H1 (cell line): Measurements from ENCODE around the gene CPTP. TPM values are rescaled to one million over a fixed set of nuclear protein-coding genes. Genes with fewer than 3 reads are reported as not detected.
A peak's percentile ranks its signal among the peaks of the same experiment; 100 is the strongest.

Source experiments
- CREB1 ChIP-seq: IDR thresholded peaks from 2 replicates; pipeline ENCODE4 v1.6.1; 2012; ENCODE audit warnings: inconsistent platforms
- EP300 ChIP-seq, 2 experiments: IDR thresholded peaks; 1 replicate in 1 of 2; 2 replicates in 1 of 2; pipeline ENCODE4 v1.6.1; 2011 to 2012; ENCODE audit warnings: low read depth in 2 of 2, low read length in 2 of 2, mild to moderate bottlenecking in 2 of 2, borderline replicate concordance in 1 of 2, inconsistent platforms in 1 of 2, moderate library complexity in 1 of 2
- GABPA ChIP-seq: IDR thresholded peaks from 2 replicates; pipeline ENCODE4 v1.6.1; 2011; ENCODE audit warnings: mild to moderate bottlenecking, low read length, moderate library complexity, borderline replicate concordance; ENCODE audit not compliant: insufficient read depth
- KDM4A ChIP-seq: IDR thresholded peaks from one replicate; pipeline ENCODE4 v1.7.1; 2012; ENCODE audit warnings: low read depth, mild to moderate bottlenecking, moderate library complexity, low read length, inconsistent platforms; ENCODE audit not compliant: severe bottlenecking
- RBBP5 ChIP-seq: IDR thresholded peaks from 2 replicates; pipeline ENCODE4 v1.7.1; 2012; ENCODE audit warnings: low read depth, mild to moderate bottlenecking, inconsistent platforms, low read length, moderate library complexity, borderline replicate concordance
- RNF2 ChIP-seq: fragments of 200-900, 300-1000 bp; sonication (generic); IDR thresholded peaks from 2 replicates; pipeline ENCODE4 v1.7.1; 2016; ENCODE audit warnings: borderline replicate concordance, low read depth, mild to moderate bottlenecking, antibody characterized with exemption, low read length; ENCODE audit not compliant: poor library complexity, severe bottlenecking; ENCODE audit errors: missing control alignments
- SP2 ChIP-seq: IDR thresholded peaks from 2 replicates; pipeline ENCODE4 v1.6.1; 2012; ENCODE audit warnings: mild to moderate bottlenecking, low read length, inconsistent platforms
- SRF ChIP-seq: IDR thresholded peaks from 2 replicates; pipeline ENCODE4 v1.6.1; 2011; ENCODE audit warnings: mild to moderate bottlenecking, low read depth, low read length, moderate library complexity
- SUZ12 ChIP-seq: fragments of 200-600 bp; sonication (generic); IDR thresholded peaks from 2 replicates; pipeline ENCODE4 v1.6.1; 2012; ENCODE audit warnings: mild to moderate bottlenecking, inconsistent platforms, low read length, moderate library complexity, mixed read lengths
- polyA plus RNA-seq, 7 experiments: library from polyadenylated mRNA; depleted of rRNA in 3 of 7; stranded (reverse) in 5 of 7; unstranded in 2 of 7; fragments of >200 nt in 5 of 7; fragments of 200-250 nt in 2 of 7; gene quantifications; 1 replicate in 5 of 7; 2 replicates in 1 of 7; 4 replicates in 1 of 7; pipeline versions ENCODE4 v1.2.1 to v1.2.3, GENCODE V29; 2011 to 2013; ENCODE audit warnings: missing spikeins in 2 of 7, mixed read lengths in 2 of 7
- total RNA-seq: library from RNA; stranded (reverse); fragmentation: NEBNext Ultra II Directional; extraction: Animal tissue kit (Norgen Biotek cat#: 25700); gene quantifications from 2 replicates; pipeline ENCODE4 v1.2.1, GENCODE V29; 2021

The CPTP gene
- total and polyA plus RNA-seq, 2 of the 8 experiments (the other 6 are each of a cell fraction or from before 2014, with no cell fraction given) = 8.1 to 10.6 TPM

GRCh38 chr1:1354271-1355247 lies 30.0 kb downstream of the CPTP start (continued):
- TF ChIP-seq SUZ12 (0 out of 2 replicates have a peak, but pooled peaks have one; percentile 37), GABPA (no peak), RNF2 (no peak), RBBP5 (no peak), EP300 (IDR thresholded peaks at IDR 0.05; ENCODE audit: borderline replicate concordance in 1 of 2, low read depth in 2 of 2, low read length in 2 of 2) (no peak), CREB1 (peak; percentile 78), KDM4A (peak; percentile 39), SP2 (no peak), SRF (no peak)
